ENCODE data around the gene NACA2.
"Not testable (repeated sequence)": the region's sequence is repeated elsewhere in the genome, so short reads cannot be mapped to it uniquely, and the experiment has no call there.

Gene NACA2

GRCh38 chr17:61591018-61591417 is at the start of gene NACA2:
TSS of gene NACA2 (minus strand) at chr17:61591219. CDS start at chr17:61591180, 39 bp downstream.
- no peak for DNase-seq (ENCODE audit: low read depth)

- DNase-seq (ENCODE audit: low read depth) = no peak
Observed at GRCh38 chr17:61639818-61640217, 48.8 kb upstream of the NACA2 start.

GRCh38 chr17:61638087-61638486 is 47.1 kb upstream of the NACA2 start:
- no peak for DNase-seq (ENCODE audit: low read depth)

- peak; percentile 51 for DNase-seq (ENCODE audit: low read depth)
Observed at GRCh38 chr17:61635913-61636432, 45.0 kb upstream of the NACA2 start.

GRCh38 chr17:61634942-61635538 is 44.0 kb upstream of the NACA2 start:
- DNase-seq (ENCODE audit: low read depth) = no peak

- no peak for DNase-seq (ENCODE audit: low read depth)
Observed at GRCh38 chr17:61634011-61634539, 43.1 kb upstream of the NACA2 start.

GRCh38 chr17:61632826-61633225 is 41.8 kb upstream of the NACA2 start:
- DNase-seq (ENCODE audit: low read depth) = no peak

GRCh38 chr17:61631800-61632199 is 40.8 kb upstream of the NACA2 start:
- no peak for DNase-seq (ENCODE audit: low read depth)

GRCh38 chr17:61628158-61628557 is 37.1 kb upstream of the NACA2 start:
- DNase-seq (ENCODE audit: low read depth) = not testable (repeated sequence)

- DNase-seq (ENCODE audit: low read depth) = no peak
Observed at GRCh38 chr17:61627658-61628057, 36.6 kb upstream of the NACA2 start.

GRCh38 chr17:61627125-61627524 is 36.1 kb upstream of the NACA2 start:
- no peak for DNase-seq (ENCODE audit: low read depth)

GRCh38 chr17:61625564-61625963 is 34.5 kb upstream of the NACA2 start:
- DNase-seq (ENCODE audit: low read depth) = no peak

- DNase-seq (ENCODE audit: low read depth) = no peak
Observed at GRCh38 chr17:61624951-61625350, 33.9 kb upstream of the NACA2 start.

GRCh38 chr17:61621317-61621716 is 30.3 kb upstream of the NACA2 start:
- no peak for DNase-seq (ENCODE audit: low read depth)

- DNase-seq (ENCODE audit: low read depth) = no peak
Observed at GRCh38 chr17:61619953-61620352, 28.9 kb upstream of the NACA2 start.

GRCh38 chr17:61619493-61619892 is 28.5 kb upstream of the NACA2 start:
- peak; percentile 27 for DNase-seq (ENCODE audit: low read depth)

- DNase-seq (ENCODE audit: low read depth) = no peak
Observed at GRCh38 chr17:61618950-61619349, 27.9 kb upstream of the NACA2 start.

GRCh38 chr17:61617330-61617729 is 26.3 kb upstream of the NACA2 start:
- DNase-seq (ENCODE audit: low read depth) = no peak

GRCh38 chr17:61616783-61617182 is 25.8 kb upstream of the NACA2 start:
- no peak for DNase-seq (ENCODE audit: low read depth)

GRCh38 chr17:61614219-61614618 is 23.2 kb upstream of the NACA2 start:
- DNase-seq (ENCODE audit: low read depth) = no peak

GRCh38 chr17:61611323-61611722 is 20.3 kb upstream of the NACA2 start:
- DNase-seq (ENCODE audit: low read depth) = no peak

- no peak for DNase-seq (ENCODE audit: low read depth)
Observed at GRCh38 chr17:61605692-61606091, 14.7 kb upstream of the NACA2 start.

- no peak for DNase-seq (ENCODE audit: low read depth)
Observed at GRCh38 chr17:61601297-61601696, 10.3 kb upstream of the NACA2 start.

GRCh38 chr17:61600621-61601020 is 9.6 kb upstream of the NACA2 start:
- no peak for DNase-seq (ENCODE audit: low read depth)

Data from amniotic epithelial cell (primary cell).